SK-N-SH treated with all-trans-retinoic acid at 6 μM for 48 hours (cell line): ENCODE measurements around the gene PTBP1.

Experiments
- ATAC-seq: fragments of 200-7000 bp; cut with Tn5 transposase; 3 replicates; pipeline ENCODE4 v1.9.1; 2020; ENCODE audit warnings: mild to moderate bottlenecking, moderate library complexity
- ARNTL ChIP-seq: fragments of 450-650 bp; formaldehyde crosslinking; IDR thresholded peaks from 2 replicates; pipeline ENCODE4 v1.5.0; 2020; ENCODE audit warnings: low read depth, mild to moderate bottlenecking, moderate library complexity, borderline replicate concordance
- BACH2 ChIP-seq: fragments of 250-450 bp; sonication (Bioruptor Pico); IDR thresholded peaks from 2 replicates; pipeline ENCODE4 v1.9.0; 2021; ENCODE audit warnings: mild to moderate bottlenecking, borderline replicate concordance
- CSDC2 ChIP-seq: fragments of 250-450 bp; sonication (Bioruptor Pico); IDR thresholded peaks from 2 replicates; pipeline ENCODE4 v1.5.0; 2020; ENCODE audit warnings: mild to moderate bottlenecking, moderate library complexity
- CSRNP3 ChIP-seq: fragments of 250-450 bp; sonication (Bioruptor Pico); IDR thresholded peaks from 2 replicates; pipeline ENCODE4 v1.5.1; 2021; ENCODE audit warnings: mild to moderate bottlenecking, moderate library complexity
- GLIS3 ChIP-seq: fragments of 250-450 bp; sonication (Bioruptor Pico); IDR thresholded peaks from 2 replicates; pipeline ENCODE4 v1.5.0; 2020; ENCODE audit warnings: mild to moderate bottlenecking, moderate library complexity
- ISL1 ChIP-seq: fragments of 250-450 bp; sonication (Bioruptor Pico); IDR thresholded peaks from 2 replicates; pipeline ENCODE4 v2.1.2; 2022; ENCODE audit warnings: mild to moderate bottlenecking, moderate library complexity
- OSR1 ChIP-seq: fragments of 250-450 bp; sonication (Bioruptor Pico); IDR thresholded peaks from 2 replicates; pipeline ENCODE4 v1.8.0; 2022; ENCODE audit warnings: moderate library complexity, mild to moderate bottlenecking, inconsistent platforms
- PATZ1 ChIP-seq: fragments of 250-450 bp; sonication (Bioruptor Pico); IDR thresholded peaks from 2 replicates; pipeline ENCODE4 v1.8.0; 2020; ENCODE audit warnings: mild to moderate bottlenecking, moderate library complexity, borderline replicate concordance
- PPARA ChIP-seq: fragments of 250-450 bp; sonication (Bioruptor Pico); IDR thresholded peaks from 2 replicates; pipeline ENCODE4 v1.5.0; 2020; ENCODE audit warnings: mild to moderate bottlenecking, borderline replicate concordance
- RARB ChIP-seq: fragments of 250-450 bp; sonication (Bioruptor Pico); IDR thresholded peaks from 2 replicates; pipeline ENCODE4 v1.8.0; 2021; ENCODE audit warnings: mild to moderate bottlenecking, moderate library complexity
- SNAI2 ChIP-seq: fragments of 250-450 bp; sonication (Bioruptor Pico); IDR thresholded peaks from 2 replicates; pipeline ENCODE4 v1.5.0; 2020; ENCODE audit warnings: mild to moderate bottlenecking, moderate library complexity
- TCF4 ChIP-seq: fragments of 250-450 bp; sonication (Bioruptor Pico); IDR thresholded peaks from 2 replicates; pipeline ENCODE4 v1.8.0; 2021; ENCODE audit warnings: mild to moderate bottlenecking, moderate library complexity, borderline replicate concordance
- ZC3H10 ChIP-seq: fragments of 250-450 bp; sonication (Bioruptor Pico); IDR thresholded peaks from 2 replicates; pipeline ENCODE4 v1.5.1; 2021; ENCODE audit warnings: mild to moderate bottlenecking, moderate library complexity
- ZFP3 ChIP-seq: fragments of 250-450 bp; sonication (Bioruptor Pico); IDR thresholded peaks from 2 replicates; pipeline ENCODE4 v1.5.0; 2020; ENCODE audit warnings: mild to moderate bottlenecking, moderate library complexity
- ZFP30 ChIP-seq: fragments of 450-650 bp; formaldehyde crosslinking; IDR thresholded peaks from 2 replicates; pipeline ENCODE4 v1.5.0; 2022; ENCODE audit warnings: mild to moderate bottlenecking, moderate library complexity
- ZNF565 ChIP-seq: fragments of 450-650 bp; formaldehyde crosslinking; conservative IDR thresholded peaks from 2 replicates; pipeline ENCODE4 v1.5.0; 2020; ENCODE audit warnings: low read depth, mild to moderate bottlenecking, moderate library complexity
- ZNF70 ChIP-seq: fragments of 450-650 bp; formaldehyde crosslinking; IDR thresholded peaks from 2 replicates; pipeline ENCODE4 v1.5.0; 2020; ENCODE audit warnings: mild to moderate bottlenecking, moderate library complexity
- ZNF8 ChIP-seq: fragments of 450-650 bp; formaldehyde crosslinking; IDR thresholded peaks from 2 replicates; pipeline ENCODE4 v1.5.0; 2020; ENCODE audit warnings: mild to moderate bottlenecking, moderate library complexity
- TF ChIP-seq, protein P1 (sequence below): fragments of 250-450 bp; sonication (Bioruptor Pico); IDR thresholded peaks from 2 replicates; pipeline ENCODE4 v1.8.0; 2021; ENCODE audit warnings: low read depth, mild to moderate bottlenecking, moderate library complexity, borderline replicate concordance
- TF ChIP-seq, protein P2 (sequence below): fragments of 250-450 bp; sonication (Bioruptor Pico); IDR thresholded peaks from 2 replicates; pipeline ENCODE4 v1.5.0; 2020; ENCODE audit warnings: mild to moderate bottlenecking, moderate library complexity

Gene PTBP1

GRCh38 chr19:808423-808775 lies 11.1 kb downstream of the PTBP1 start:
- TF ChIP-seq OSR1 (CRISPR knock-in tag): no peak
- TF ChIP-seq ZC3H10: no peak
- TF ChIP-seq ZFP30: no peak
- TF ChIP-seq, protein P1, sequence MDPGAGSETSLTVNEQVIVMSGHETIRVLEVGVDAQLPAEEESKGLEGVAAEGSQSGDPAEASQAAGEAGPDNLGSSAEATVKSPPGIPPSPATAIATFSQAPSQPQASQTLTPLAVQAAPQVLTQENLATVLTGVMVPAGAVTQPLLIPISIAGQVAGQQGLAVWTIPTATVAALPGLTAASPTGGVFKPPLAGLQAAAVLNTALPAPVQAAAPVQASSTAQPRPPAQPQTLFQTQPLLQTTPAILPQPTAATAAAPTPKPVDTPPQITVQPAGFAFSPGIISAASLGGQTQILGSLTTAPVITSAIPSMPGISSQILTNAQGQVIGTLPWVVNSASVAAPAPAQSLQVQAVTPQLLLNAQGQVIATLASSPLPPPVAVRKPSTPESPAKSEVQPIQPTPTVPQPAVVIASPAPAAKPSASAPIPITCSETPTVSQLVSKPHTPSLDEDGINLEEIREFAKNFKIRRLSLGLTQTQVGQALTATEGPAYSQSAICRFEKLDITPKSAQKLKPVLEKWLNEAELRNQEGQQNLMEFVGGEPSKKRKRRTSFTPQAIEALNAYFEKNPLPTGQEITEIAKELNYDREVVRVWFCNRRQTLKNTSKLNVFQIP (CRISPR knock-in tag): no peak
- TF ChIP-seq SNAI2 (CRISPR knock-in tag): no peak
- no peak for TF ChIP-seq ZNF70 (CRISPR knock-in tag)
- TF ChIP-seq, protein P2, sequence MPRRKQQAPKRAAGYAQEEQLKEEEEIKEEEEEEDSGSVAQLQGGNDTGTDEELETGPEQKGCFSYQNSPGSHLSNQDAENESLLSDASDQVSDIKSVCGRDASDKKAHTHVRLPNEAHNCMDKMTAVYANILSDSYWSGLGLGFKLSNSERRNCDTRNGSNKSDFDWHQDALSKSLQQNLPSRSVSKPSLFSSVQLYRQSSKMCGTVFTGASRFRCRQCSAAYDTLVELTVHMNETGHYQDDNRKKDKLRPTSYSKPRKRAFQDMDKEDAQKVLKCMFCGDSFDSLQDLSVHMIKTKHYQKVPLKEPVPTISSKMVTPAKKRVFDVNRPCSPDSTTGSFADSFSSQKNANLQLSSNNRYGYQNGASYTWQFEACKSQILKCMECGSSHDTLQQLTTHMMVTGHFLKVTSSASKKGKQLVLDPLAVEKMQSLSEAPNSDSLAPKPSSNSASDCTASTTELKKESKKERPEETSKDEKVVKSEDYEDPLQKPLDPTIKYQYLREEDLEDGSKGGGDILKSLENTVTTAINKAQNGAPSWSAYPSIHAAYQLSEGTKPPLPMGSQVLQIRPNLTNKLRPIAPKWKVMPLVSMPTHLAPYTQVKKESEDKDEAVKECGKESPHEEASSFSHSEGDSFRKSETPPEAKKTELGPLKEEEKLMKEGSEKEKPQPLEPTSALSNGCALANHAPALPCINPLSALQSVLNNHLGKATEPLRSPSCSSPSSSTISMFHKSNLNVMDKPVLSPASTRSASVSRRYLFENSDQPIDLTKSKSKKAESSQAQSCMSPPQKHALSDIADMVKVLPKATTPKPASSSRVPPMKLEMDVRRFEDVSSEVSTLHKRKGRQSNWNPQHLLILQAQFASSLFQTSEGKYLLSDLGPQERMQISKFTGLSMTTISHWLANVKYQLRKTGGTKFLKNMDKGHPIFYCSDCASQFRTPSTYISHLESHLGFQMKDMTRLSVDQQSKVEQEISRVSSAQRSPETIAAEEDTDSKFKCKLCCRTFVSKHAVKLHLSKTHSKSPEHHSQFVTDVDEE (CRISPR knock-in tag): no peak
- TF ChIP-seq TCF4 (CRISPR knock-in tag): no peak
- TF ChIP-seq ZNF8 (CRISPR knock-in tag): no peak
- TF ChIP-seq BACH2 (CRISPR knock-in tag): no peak
- TF ChIP-seq GLIS3 (CRISPR knock-in tag): no peak
- TF ChIP-seq CSDC2 (CRISPR knock-in tag): no peak
- no peak for TF ChIP-seq RARB (CRISPR knock-in tag)
- TF ChIP-seq PATZ1 (CRISPR knock-in tag): no peak
- no peak for TF ChIP-seq ISL1 (CRISPR knock-in tag)
- TF ChIP-seq ZFP3 (CRISPR knock-in tag): no peak
- no peak for TF ChIP-seq ARNTL
- ATAC-seq: no peak

GRCh38 chr19:810077-810855 lies 13.0 kb downstream of the PTBP1 start:
- no peak for TF ChIP-seq BACH2 (CRISPR knock-in tag)
- TF ChIP-seq CSDC2 (CRISPR knock-in tag): no peak
- no peak for TF ChIP-seq ISL1 (CRISPR knock-in tag)
- TF ChIP-seq PPARA: no peak
- TF ChIP-seq ZNF565: no peak
- no peak for TF ChIP-seq ZNF8 (CRISPR knock-in tag)
- no peak for TF ChIP-seq CSRNP3 (CRISPR knock-in tag)
- TF ChIP-seq TCF4 (CRISPR knock-in tag): no peak
- no peak for ATAC-seq

- no peak for ATAC-seq
- TF ChIP-seq, protein P1 (CRISPR knock-in tag): no peak
- TF ChIP-seq TCF4 (CRISPR knock-in tag) (no peak), ZNF70 (CRISPR knock-in tag) (no peak), GLIS3 (CRISPR knock-in tag) (no peak), PATZ1 (CRISPR knock-in tag) (no peak), ZNF8 (CRISPR knock-in tag) (no peak), ARNTL (no peak), CSDC2 (CRISPR knock-in tag) (no peak), ZFP30 (no peak)
- TF ChIP-seq, protein P2 (CRISPR knock-in tag): no peak
Measured at GRCh38 chr19:810883-811489, 13.7 kb downstream of the PTBP1 start.
